CD4-positive, alpha-beta T cell treated with Interleukin-12 subunit alpha and Interleukin-12 subunit beta, for 1 hour (primary cell): ENCODE data around the gene GRB7.
A peak's percentile ranks its signal among the peaks of the same experiment; 100 is the strongest.

Experiments
- DNase-seq: peaks from one replicate; pipeline ENCODE4 v3.0.0-alpha.2; 2020

GRB7 gene

GRCh38 chr17:39775031-39775430 lies 37.3 kb downstream of the GRB7 start:
- no peak for DNase-seq

- peak; percentile 46 for DNase-seq
Observed at GRCh38 chr17:39776252-39776651, 38.5 kb downstream of the GRB7 start.

GRCh38 chr17:39777534-39778365 lies 40.0 kb downstream of the GRB7 start:
- peak; percentile 57 for DNase-seq

- DNase-seq: no peak
Observed at GRCh38 chr17:39781031-39781860, 43.5 kb downstream of the GRB7 start.

GRCh38 chr17:39781861-39782213 lies 44.1 kb downstream of the GRB7 start:
- DNase-seq: no peak

GRCh38 chr17:39782481-39782880 lies 44.7 kb downstream of the GRB7 start:
- no peak for DNase-seq

- no peak for DNase-seq
Observed at GRCh38 chr17:39782980-39783379, 45.2 kb downstream of the GRB7 start.

- DNase-seq: no peak
Observed at GRCh38 chr17:39787041-39787440, 49.3 kb downstream of the GRB7 start.

- no peak for DNase-seq
Observed at GRCh38 chr17:39787743-39788484, 50.2 kb downstream of the GRB7 start.

GRCh38 chr17:39791111-39791992 lies 53.6 kb downstream of the GRB7 start:
- DNase-seq: peak; percentile 61

- DNase-seq: no peak
Observed at GRCh38 chr17:39792526-39793221, 54.9 kb downstream of the GRB7 start.

GRCh38 chr17:39793301-39793872 lies 55.6 kb downstream of the GRB7 start:
- DNase-seq: no peak

- DNase-seq: peak; percentile 55
Observed at GRCh38 chr17:39794249-39794970, 56.7 kb downstream of the GRB7 start.
